Inflammatory macrophage (primary cell): Measurements from ENCODE around the gene L3MBTL4.

Experiments
- DNase-seq, 2 donors: peaks; one replicate each; pipeline ENCODE4 v3.0.0-alpha.2; 2020 to 2022

The L3MBTL4 gene

DNA sequence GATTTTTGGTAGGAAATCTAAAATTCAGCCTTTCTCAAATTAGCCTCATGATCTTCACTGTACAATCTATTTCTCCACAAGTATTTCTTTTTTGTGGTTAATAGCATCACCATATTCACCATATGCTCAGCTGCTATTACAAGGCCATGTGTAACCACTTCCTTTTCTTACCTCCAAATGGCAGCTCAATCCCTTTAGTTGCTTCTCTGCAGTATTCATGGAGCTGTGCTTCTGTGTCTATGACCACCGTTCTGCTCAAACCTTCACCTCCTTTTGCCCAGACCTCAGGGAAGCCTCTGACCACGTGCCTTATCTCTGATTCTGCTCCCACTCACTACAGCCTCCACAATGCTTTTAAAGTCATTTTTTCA, 392.7 kb downstream of the L3MBTL4 start:
- DNase-seq: peak; percentile 26 to 35

DNA sequence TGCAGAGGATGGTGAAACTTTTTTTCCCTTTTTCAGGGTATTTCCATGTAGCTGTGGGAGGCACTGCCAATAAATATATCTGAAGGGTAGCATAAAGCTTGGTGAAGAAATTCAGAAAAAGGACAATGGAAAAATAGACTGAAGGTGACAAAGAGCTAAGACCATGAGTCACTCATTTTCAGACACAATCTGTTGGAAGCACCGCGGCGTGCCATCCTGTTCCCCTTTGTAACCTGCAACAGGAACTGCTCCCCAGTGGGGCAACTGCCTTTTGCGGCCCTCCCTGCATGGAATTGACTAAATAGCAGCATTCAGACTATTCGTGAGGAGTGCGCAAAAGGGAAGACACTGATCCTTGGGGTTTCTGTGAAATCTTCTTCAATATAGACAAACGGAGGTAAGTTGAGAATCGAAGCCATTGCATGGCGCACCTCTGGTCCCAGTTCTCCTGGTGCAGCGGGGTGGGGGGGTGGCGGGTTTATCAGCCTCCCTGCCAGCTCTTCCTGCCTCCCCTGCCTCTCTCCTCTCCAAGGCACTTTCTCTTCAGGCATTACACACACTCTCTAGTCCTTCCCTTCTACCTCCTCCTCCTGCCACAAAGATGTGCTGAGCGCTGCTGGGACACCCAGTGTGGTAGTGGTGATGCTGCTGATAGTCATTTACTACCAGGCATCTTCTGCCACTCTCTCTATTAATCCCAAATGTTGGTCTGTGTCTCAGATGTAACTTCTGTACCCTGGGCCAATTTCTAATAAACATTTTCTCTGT, 393.2 kb downstream of the L3MBTL4 start:
- DNase-seq: peak; percentile 51 to 66

DNA sequence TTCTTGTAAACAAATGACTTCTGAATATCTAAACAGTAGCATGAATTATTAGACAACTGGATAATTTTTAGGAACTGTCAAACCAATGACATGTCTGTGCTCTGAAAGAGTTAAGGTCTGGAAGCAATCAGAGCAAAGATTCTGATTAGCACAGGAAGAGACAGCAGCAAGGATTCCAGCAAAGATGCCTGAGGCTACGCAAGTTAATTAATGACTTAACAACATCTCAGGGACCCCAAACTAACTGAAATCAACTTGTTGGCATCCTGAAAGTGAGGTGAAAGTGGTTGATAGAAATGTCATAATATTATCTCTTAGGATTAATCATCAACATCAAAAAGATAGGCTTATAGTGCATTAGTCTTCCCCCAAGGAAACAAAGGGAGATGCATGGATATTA, 396.0 kb downstream of the L3MBTL4 start:
- DNase-seq: no peak

DNA sequence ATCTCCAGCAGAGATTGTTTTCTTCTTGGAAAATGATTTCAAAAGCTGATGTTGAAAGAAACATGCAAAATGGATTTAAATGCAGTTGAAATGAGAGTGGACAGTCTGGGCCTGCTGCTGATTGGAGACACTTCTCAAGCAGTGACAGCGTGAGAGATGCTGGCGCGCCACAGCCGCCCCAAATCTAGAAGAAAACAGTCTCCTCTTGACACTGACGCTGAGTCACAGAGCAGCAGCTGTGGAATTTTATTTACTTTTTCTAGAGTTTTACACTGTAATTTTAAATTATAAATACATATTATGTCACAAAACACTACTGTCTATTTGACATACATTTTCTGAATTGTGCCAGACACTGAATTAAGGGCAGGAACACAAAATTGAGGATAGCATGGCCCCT, 397.5 kb downstream of the L3MBTL4 start:
- no peak for DNase-seq

DNA sequence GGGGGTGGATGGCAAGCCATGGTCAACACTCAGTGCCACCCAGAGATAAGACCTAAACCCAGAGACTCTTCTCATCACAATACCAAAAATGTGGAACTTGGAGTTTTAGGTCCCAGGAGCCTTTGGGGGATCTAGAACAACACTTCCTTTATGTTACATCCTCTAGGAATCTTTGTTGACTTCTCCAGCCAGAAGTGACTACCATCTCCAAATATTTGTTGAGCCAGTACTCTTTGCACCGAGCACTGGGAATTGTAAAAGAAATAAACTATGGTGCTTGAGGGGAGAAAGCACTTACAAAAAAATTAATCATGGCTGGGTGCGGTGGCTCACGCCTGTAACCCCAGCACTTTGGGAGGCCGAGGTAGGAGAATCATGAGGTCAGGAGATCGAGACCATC, 399.3 kb downstream of the L3MBTL4 start:
- DNase-seq: no peak

DNA sequence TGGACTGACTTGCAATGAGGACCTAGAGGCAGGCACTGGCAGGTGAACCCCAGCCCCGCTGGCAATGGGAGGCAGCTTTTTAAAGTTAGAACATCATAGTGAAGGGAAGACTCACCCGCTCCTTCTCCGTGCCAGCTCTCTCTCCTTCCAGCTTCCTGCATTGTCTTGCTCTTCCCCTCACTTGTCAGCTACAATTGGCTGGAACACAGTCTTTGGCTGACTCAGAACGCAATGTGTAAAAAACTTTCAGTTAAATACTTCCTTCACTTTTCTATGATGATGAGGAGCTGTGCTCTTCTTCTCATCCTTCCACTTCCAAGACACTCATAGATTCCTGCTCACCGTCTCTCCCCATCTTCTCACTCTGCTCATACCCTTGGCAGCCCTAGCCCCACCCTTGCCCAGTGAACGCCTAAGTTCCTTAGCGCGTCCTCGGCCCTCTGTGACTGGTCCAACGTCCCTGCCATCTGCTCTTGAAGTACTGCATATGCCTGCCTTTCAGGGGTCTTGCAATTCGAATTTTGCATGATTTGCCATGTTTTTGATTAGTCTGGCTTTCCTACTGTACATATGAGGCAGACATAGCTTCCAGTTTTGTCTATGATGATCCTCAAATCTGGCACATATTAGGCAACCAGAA, 401.4 kb downstream of the L3MBTL4 start:
- DNase-seq: no peak

DNA sequence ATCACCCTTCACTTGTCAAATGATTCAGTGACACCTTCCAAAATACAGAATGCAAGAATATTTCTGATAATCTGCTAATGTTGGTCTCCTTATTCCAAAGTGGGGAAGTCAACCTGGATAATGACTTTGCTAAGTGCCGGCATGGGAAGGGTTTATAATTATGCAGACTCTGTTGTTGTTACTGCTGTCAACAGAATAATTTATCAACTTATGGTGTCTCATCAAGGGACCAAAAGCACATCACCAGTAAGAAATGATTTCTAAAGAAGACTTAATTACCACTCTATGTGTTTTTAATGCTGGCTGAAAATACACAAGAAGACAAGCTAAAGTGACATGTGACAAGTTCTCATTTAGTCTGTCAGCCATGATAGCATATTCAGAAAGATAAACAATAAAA, 403.8 kb downstream of the L3MBTL4 start:
- no peak for DNase-seq

DNA sequence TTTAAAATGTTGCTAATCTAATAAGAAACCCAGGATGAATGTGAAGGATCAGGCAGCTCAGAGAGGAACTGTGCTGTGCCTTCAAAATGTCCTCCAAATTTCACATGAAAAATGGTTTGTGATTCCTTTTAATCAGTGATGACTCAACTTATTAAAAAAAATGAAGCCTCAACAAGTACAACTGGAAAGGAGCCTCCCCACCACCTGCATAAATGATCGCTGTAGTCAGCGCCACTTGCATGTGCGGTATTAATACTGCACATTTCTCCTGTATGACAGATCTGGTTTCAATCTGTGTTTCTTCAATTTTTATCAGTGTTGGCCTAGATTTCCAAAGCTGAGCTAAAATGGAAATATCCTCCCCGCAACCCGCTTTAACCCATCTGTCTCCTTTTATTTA, 404.4 kb downstream of the L3MBTL4 start:
- no peak for DNase-seq

DNA sequence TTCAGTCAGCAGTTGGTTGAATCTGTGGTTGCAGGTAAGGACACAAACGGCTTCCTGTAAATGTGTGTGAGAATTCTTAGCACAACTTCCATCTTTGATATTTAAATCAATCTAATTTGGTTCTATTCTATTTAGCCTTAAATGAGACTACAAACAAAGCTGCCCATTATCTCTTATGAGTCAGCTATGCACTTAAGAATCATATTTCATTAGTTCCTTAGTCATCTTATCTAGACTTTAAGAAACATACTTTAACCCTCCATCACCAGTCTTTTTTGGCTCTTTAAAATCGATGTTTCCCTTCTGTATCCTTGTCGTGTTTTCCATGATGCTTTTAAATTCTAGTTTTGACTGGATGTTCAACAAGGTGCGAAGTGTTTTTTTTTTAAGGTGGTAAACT, 405.0 kb downstream of the L3MBTL4 start:
- no peak for DNase-seq

DNA sequence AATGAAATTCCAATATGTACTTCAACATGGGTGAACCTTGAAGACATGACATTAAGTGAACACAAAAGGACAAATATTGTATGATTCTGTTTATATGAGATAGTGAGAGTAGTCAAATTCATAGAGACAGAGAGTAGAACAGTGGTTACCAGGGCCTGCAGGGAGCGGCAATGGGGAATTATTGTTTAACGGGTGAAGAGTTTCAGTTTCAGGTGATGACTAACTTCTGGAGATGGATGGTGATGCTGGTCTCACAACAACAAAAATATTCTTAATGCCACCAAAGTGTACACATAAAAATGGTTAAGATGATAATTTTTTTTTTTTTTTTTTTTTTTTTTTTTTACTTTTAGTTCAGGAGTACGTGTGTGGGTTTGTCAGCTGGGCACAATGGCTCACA, 410.0 kb downstream of the L3MBTL4 start:
- DNase-seq: no peak

DNA sequence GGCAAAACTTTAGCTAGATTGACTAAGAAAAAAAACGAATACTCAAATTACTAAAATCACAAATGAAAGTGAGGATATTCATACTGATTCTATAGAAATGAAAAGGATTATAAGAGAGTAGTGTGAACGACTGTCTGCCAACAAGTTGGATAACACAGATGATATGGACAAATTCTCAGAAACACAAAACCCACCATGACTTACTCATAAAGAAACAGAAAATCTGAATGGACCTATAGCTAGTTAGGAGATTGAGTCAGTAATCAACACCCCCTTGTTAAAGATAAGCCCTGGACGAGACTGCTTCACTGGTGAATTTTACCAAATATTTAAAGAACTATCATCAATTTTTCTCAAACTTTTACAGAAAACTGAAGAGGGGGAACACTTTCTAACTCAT, 410.6 kb downstream of the L3MBTL4 start:
- DNase-seq: no peak

DNA sequence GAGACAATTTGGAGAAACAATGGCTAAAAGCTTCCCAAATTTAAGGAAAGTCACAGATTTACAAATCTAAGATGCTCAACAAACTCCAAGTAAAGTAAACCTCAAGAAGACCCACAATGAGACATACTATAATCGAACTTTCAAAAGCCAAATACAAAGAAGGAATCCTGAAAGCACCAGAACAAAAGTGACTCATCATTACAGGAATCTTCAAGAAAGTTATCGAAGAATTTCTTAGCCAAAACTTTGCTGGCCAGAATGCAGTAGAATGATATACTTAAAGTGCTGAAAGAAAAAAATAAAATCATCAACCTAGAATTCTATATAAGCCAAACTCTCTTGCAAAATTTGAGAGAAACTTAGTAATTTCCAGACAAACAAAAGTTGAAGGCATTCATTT, 412.8 kb downstream of the L3MBTL4 start:
- DNase-seq: no peak

DNA sequence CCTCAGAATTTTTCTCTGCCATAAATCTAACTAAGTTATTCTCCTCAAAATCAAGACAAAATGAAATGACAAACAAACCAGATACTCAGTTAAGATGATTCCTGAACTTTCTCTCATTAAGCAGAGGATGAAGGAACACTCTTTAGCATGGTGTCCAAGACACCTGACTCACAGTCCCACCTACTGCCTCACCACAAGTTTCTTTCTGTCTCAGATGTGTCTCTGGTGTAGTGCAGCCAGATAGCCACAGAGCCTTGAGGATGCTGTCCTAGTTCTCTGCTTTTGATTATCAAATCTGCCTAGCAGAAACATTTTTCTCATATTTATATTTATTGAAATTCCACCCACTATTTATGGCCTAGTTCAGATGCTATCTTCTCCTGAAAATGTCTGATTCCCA, 415.8 kb downstream of the L3MBTL4 start:
- no peak for DNase-seq

DNA sequence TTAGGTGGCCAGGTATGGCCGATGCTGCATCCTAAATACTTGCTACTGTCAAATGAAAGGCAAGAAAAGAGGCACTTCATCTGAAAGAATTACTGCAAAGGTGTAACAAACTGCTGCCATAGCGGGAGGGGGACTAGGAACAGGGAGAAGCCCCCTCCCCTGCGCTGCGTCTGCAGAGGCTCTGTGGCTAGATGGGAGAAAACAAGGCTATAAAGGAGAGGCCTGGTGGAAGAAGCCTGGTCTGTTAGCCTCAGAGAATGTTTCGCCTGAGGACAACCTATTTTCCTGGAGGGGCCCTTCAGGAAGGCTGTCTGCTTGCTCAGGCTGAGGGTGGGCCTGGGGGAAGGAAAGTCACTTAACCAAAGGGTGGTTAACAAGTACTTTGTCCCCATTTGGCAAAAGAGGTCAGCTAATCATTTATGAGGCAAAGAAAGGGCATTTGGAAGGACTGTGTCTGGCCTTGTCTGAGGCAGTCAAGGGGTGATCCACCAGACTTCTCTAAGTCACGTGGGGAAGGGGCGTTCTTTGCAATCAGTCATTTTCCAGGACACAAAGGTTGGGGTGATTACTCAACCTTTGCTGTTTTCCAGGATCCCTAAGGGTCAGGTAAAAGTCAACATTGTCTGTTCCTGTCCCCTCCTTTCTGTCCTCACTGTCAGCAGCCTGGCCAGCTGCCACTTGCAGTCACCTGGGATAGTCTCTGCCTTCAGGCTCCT, 416.4 kb downstream of the L3MBTL4 start:
- no peak for DNase-seq

DNA sequence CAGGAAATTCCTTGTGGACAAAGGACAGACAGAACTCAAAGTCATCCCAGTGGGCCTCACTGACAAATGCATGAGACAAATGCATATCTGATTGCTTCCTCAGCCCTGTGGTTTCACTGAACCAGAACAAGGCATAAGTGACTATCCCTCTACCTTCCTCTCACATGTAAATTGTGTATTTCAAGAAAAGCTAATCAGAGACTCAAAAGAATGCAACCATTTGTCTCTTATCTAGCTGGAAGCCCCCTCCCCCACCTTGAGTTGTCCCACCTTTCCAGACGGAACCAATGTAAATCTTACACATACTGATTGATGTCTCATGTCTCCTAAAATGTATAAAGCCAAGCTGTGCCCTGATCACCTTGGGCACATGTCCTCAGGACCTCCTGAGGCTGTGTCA, 417.4 kb downstream of the L3MBTL4 start:
- no peak for DNase-seq

DNA sequence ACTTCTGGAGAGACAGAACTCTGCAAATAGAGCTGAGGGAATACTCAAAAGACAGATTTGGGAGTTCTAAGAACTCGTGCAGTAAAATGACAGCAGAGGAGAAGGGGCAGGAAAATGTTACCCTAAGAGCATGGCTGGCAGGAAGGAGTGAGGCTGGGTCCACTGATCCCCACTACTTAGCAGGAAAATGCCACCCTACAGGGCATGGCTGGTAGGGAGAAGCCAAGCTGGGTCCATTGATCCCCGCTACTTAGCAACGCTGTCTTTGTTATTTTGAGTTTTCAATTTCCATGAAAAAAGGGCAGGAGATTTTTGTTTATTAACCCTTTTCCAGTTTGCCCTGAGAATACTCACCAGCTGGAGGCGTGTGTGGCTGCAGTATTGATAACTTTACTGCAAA, 419.1 kb downstream of the L3MBTL4 start:
- DNase-seq: no peak

DNA sequence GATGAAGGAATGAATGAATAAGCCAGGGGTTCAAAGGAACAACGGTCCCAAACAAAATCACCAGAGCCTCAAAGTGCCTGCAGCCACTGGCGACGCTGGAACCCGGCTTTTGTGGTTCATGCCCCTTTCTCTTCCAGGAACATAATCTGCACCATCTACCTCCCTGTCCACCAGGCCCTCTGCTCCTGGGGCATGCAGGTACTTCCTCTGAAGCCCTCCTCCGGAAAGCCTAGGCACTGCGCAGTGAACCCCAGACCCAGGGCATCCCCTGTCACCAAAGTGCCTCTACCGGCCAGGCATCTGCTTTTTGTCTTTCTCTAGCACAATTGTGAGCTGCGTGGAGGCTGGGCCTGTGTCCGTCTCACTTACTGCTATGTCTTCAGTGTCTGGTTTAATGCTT, 420.8 kb downstream of the L3MBTL4 start:
- DNase-seq: no peak

DNA sequence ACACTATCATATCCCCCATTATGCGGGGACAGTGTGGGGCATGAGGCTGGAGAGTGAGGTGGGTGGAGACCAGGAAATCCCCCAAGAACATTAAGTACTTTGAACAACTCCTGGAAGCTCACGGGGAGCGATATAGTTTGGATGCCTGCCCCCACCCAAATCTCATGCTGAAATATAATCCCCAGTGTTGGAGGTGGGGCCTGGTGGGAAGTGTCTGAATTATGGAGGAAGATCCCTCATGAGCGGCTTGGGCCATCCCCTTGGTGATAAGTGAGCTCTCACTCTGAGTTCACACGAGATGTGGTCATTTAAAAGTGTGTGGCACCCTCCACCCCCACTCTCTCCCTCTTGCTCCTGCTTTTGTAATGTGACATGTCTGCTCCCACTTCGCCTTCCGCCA, 422.3 kb downstream of the L3MBTL4 start:
- no peak for DNase-seq

DNA sequence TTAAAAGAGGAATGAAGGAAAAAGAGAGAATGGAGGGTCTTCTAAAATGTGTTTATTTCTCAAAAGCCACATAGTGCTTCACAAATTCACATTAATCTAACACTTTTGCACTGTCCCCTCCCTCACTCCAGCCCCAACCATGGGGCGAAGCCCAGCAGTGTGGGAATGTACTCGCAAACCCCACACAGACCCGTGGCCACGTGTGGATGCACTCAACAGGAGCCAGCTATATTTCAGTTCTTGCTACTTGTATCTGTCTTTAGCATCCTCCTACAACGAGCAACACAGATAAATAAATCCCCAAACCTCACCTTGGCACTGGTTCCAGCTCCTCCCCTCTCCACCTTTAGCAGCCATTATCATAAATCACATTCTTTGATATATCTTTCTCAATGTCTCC, 427.5 kb downstream of the L3MBTL4 start:
- no peak for DNase-seq

DNA sequence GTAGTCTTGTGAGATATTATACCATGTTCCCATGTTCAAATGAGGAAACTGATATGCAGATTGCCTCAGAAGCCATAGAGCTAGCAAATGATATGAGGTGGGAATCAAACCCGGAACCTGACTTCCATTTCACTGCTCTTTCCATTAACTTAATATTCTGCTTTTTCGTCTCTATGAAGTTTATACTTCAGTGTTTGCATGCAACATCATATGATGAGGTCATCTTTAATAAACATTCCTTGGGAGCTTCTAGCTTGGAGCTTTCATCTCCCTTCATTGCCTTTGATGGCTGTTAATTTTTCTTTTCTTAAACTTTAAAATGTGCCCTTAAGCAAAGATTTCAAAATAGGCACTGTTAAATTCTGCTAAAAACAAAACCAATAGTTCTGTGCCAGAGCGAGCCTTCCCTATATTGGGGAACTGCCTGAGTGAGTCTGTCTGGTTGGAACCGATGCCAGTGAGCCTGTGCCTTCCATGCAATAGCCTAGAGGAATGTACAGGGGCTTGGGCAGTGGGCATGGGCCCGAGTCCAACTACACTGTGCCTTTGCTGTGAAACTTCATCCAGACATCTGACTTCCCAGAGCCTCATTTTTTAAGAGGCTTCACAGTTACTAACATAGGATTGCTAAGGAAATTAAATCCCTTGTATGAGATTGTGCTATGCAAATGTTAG, 428.3 kb downstream of the L3MBTL4 start:
- DNase-seq: no peak

DNA sequence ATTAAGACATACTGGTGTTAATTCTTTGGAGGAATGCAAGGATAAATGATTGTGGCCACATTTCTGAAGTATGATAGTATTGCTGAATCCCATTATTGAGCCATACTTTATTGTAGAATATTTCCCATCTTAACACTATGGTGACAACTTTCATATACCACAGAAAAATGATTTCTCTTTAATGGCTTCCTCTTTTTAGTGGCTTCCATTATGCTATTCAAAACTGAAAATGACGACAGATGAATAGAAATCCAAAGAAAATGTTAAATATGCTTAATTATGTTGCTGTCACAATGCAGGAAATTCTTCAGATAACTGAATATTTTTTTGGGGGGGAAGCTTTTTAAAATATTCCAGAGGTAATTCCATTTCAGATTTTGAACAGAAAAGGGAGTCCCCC, 430.5 kb downstream of the L3MBTL4 start:
- DNase-seq: peak in 1 of 2 donors; percentile 9

DNA sequence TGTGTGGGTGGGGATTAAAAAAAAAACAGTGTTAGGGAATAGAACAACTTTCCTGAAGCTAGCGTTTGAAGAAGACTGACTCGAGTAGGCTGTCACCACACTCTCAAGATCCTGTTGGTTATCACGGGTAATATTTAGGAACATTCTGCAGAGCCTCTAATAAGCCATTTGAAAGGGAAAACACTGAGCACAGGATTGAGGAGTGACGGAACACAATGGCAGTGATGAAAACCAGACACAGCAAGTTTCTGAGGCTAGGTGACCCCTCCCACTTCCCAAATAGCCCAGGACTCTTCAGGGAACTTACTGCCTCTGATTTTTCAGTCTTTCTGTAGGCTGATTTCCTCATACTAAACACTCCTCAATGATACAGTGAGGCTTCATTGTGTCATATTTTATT, 431.2 kb downstream of the L3MBTL4 start:
- no peak for DNase-seq

DNA sequence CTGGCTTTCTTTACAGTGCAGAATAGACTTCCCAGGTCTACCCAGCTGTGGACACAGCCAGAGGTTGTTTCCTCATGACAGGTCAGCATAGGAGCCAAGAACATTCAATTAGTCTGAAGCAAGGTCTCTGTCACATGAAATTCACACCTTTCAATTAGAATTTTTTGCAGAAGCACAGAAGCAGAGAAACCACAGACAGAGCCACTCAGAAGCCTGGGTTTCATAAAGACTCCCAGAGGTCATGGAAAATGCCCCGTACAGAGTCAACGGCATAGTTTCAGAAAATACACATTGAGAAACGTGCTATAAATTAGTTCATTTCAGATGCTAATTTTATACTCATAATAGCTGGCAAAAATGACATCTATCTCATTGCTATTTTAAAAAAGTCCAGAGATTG, 432.4 kb downstream of the L3MBTL4 start:
- no peak for DNase-seq

DNA sequence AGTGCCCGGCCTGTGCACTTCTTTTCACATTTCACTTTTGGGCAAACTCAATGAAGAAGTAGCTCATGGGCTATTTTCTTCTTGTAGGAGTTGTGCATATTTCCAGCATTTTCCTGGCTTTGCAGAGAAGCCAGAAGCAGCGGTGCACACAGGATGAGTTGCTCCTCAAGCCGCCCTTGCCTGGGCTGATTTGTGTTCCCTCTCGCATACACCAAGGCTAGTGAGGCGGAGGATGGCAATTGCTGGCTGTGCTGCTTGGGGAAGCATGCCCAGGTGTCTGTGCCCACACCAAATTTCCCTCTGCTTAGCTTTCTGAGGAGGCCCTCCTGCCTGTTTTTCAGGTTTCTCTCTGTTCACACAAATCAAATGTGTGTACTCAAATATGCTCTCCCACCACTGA, 434.0 kb downstream of the L3MBTL4 start:
- no peak for DNase-seq
